K562 (cell line): ENCODE data around the gene DPEP1. TPM values are rescaled to one million over a fixed set of nuclear protein-coding genes. Genes with fewer than 3 reads are reported as not detected.

Experiments used
- ATAC-seq: fragments of 200-7000 bp; cut with Tn5 transposase; 3 replicates; pipeline ENCODE4 v1.9.1; 2020; ENCODE audit warnings: moderate library complexity
- BruUV-seq: library from RNA; stranded (reverse); fragments of 400-500 nt; replicated peaks from 2 replicates; lab custom pipeline; 2021; lab: Mats Ljungman, UMichigan
- CTCF ChIA-PET: fragments of 300-600 bp; formaldehyde crosslinking; extraction: SDS; loops from one replicate; lab custom pipeline; 2021; ENCODE audit warnings: low intra/inter-chr PET ratio; lab: Yijun Ruan, JAX
- POLR2A ChIA-PET: fragments of 300-600, 350-650 bp; sonication (Branson Sonifier 250); formaldehyde crosslinking; extraction: SDS; loops from one replicate; lab custom pipeline; 2021; ENCODE audit warnings: antibody characterized with exemption, inconsistent platforms; lab: Yijun Ruan, JAX
- DNase-seq, 4 experiments: peaks; one replicate each; pipeline versions ENCODE4 v3.0.0 to v3.0.0-alpha.2; 2011 to 2018; ENCODE audit warnings: low spot score in 3 of 4, mixed read lengths in 3 of 4; ENCODE audit errors: extremely low read depth in 1 of 4
- FAIRE-seq: peaks from 2 replicates; lab custom pipeline; 2011; peaks lifted over from hg19 to GRCh38; lab: Jason Lieb, UNC
- H2AFZ ChIP-seq: 2 replicates; pipeline ENCODE4 v1.6.0; 2011; ENCODE audit warnings: low read depth, low read length, control low read depth, inconsistent platforms
- H3K27ac ChIP-seq: fragments of 200-600 bp; 3 replicates; pipeline ENCODE4 v1.8.0; 2011; ENCODE audit warnings: low read depth, mild to moderate bottlenecking, control low read depth, inconsistent platforms, low read length, moderate library complexity, mixed read lengths; ENCODE audit errors: extremely low read depth
- H3K27me3 ChIP-seq, 2 experiments: fragments of 300-600 bp in 1 of 2; 2 replicates in 1 of 2; 3 replicates in 1 of 2; pipeline versions ENCODE4 v1.6.0 to v1.8.0; 2011; ENCODE audit warnings: inconsistent platforms in 2 of 2, low read length in 2 of 2, mild to moderate bottlenecking in 1 of 2, mixed read lengths in 1 of 2, moderate library complexity in 1 of 2; ENCODE audit not compliant: control insufficient read depth in 2 of 2, insufficient read depth in 2 of 2
- H3K36me3 ChIP-seq: fragments of 300-600 bp; 3 replicates; pipeline ENCODE4 v1.8.0; 2011; ENCODE audit warnings: mild to moderate bottlenecking, low read length, inconsistent platforms; ENCODE audit not compliant: control insufficient read depth, insufficient read depth
- H3K4me1 ChIP-seq, 2 experiments: fragments of 200-600 bp in 1 of 2; replicated peaks in 1 of 2; 2 replicates in 1 of 2; 3 replicates in 1 of 2; pipeline versions ENCODE4 v1.5.1 to v1.8.0; 2011; ENCODE audit warnings: inconsistent platforms in 2 of 2, low read length in 2 of 2, mild to moderate bottlenecking in 1 of 2, mixed read lengths in 1 of 2, moderate library complexity in 1 of 2; ENCODE audit not compliant: control insufficient read depth in 2 of 2, insufficient read depth in 2 of 2
- H3K4me2 ChIP-seq: 2 replicates; pipeline ENCODE4 v1.6.1; 2011; ENCODE audit warnings: low read length, control low read depth, inconsistent platforms, mixed read lengths; ENCODE audit not compliant: insufficient read depth
- H3K4me3 ChIP-seq: fragments of 200-600 bp; sonication (generic), shearing (Covaris generic); 2 replicates; pipeline ENCODE4 v1.5.1; 2016; ENCODE audit warnings: control low read depth, inconsistent platforms
- H3K79me2 ChIP-seq: fragments of 200-600 bp; 3 replicates; pipeline ENCODE4 v1.8.0; 2011; ENCODE audit warnings: low read length, inconsistent platforms; ENCODE audit not compliant: control insufficient read depth, insufficient read depth
- H3K9ac ChIP-seq, 2 experiments: 2 replicates each; pipeline versions ENCODE4 v1.6.0 to v1.6.1; 2011; ENCODE audit warnings: low read depth in 2 of 2, low read length in 2 of 2, control low read depth in 1 of 2, inconsistent platforms in 1 of 2, mild to moderate bottlenecking in 1 of 2, mixed read lengths in 1 of 2; ENCODE audit not compliant: insufficient read depth in 1 of 2
- H3K9me1 ChIP-seq: one replicate; pipeline ENCODE4 v1.6.0; 2011; ENCODE audit warnings: inconsistent platforms, mild to moderate bottlenecking, low read length, moderate library complexity; ENCODE audit not compliant: control insufficient read depth, insufficient read depth
- H3K9me3 ChIP-seq: replicated peaks from 2 replicates; pipeline ENCODE4 v1.5.1; 2011; ENCODE audit warnings: low read depth, low read length, inconsistent platforms; ENCODE audit not compliant: control insufficient read depth, insufficient read depth
- H4K20me1 ChIP-seq: replicated peaks from 2 replicates; pipeline ENCODE4 v1.6.1; 2011; ENCODE audit warnings: low read length, inconsistent platforms, mixed read lengths; ENCODE audit not compliant: control insufficient read depth, insufficient read depth
- ARID1B ChIP-seq: fragments of 450-650 bp; IDR thresholded peaks from 2 replicates; pipeline ENCODE4 v1.6.1; 2016; ENCODE audit warnings: antibody characterized with exemption, mild to moderate bottlenecking, inconsistent platforms
- FIP1L1 ChIP-seq: fragments of 200-400 bp; formaldehyde crosslinking; IDR thresholded peaks from 2 replicates; pipeline ENCODE4 v1.6.1; 2018; ENCODE audit warnings: mild to moderate bottlenecking, low read depth, low read length; ENCODE audit not compliant: poor library complexity, severe bottlenecking
- HNRNPLL ChIP-seq: fragments of 200-400 bp; formaldehyde crosslinking; IDR thresholded peaks from 2 replicates; pipeline ENCODE4 v1.6.1; 2017; ENCODE audit warnings: low read length, low read depth, mild to moderate bottlenecking; ENCODE audit not compliant: poor library complexity, severe bottlenecking
- HNRNPUL1 ChIP-seq: fragments of 200-400 bp; formaldehyde crosslinking; IDR thresholded peaks from 2 replicates; pipeline ENCODE4 v1.6.1; 2017; ENCODE audit warnings: low read length
- MCM2 ChIP-seq: fragments of 450-650 bp; IDR thresholded peaks from 2 replicates; pipeline ENCODE4 v1.6.1; 2017; ENCODE audit warnings: low read depth, mild to moderate bottlenecking
- MXD1 ChIP-seq: fragments of 250-450 bp; sonication (Bioruptor Pico); IDR thresholded peaks from 2 replicates; pipeline ENCODE4 v1.8.0; 2021; ENCODE audit warnings: borderline replicate concordance, mild to moderate bottlenecking, moderate library complexity; ENCODE audit not compliant: poor library complexity, severe bottlenecking
- NUFIP1 ChIP-seq: fragments of 450-650 bp; IDR thresholded peaks from 2 replicates; pipeline ENCODE4 v1.6.1; 2018; ENCODE audit not compliant: partially characterized antibody
- POLR2A ChIP-seq: fragments of 450-650 bp; conservative IDR thresholded peaks from 2 replicates; pipeline ENCODE4 v1.6.1; 2016
- POLR2G ChIP-seq: fragments of 200-400 bp; formaldehyde crosslinking; IDR thresholded peaks from 2 replicates; pipeline ENCODE4 v1.6.1; 2017; ENCODE audit warnings: low read depth, mild to moderate bottlenecking, antibody characterized with exemption, low read length, moderate library complexity
- PTRF ChIP-seq: fragments of 450-650 bp; IDR thresholded peaks from 2 replicates; pipeline ENCODE4 v1.6.1; 2016; ENCODE audit warnings: mild to moderate bottlenecking, missing genetic modification characterization, missing compliant biosample characterization
- RB1 ChIP-seq: fragments of 450-650 bp; IDR thresholded peaks from 2 replicates; pipeline ENCODE4 v1.6.1; 2017; ENCODE audit warnings: low read depth, mild to moderate bottlenecking
- SREBF1 ChIP-seq: fragments of 150-350 bp; IDR thresholded peaks from 2 replicates; pipeline ENCODE4 v1.6.1; 2014; ENCODE audit warnings: antibody characterized with exemption, low read depth, low read length, borderline replicate concordance
- YBX1 ChIP-seq: fragments of 450-650 bp; IDR thresholded peaks from 2 replicates; pipeline ENCODE4 v1.7.1; 2016; ENCODE audit warnings: mild to moderate bottlenecking
- WGBS: fragments of 100-300 bp; shearing (Covaris generic); methylation state at CpG from one replicate; pipeline ENCODE4 v1.1.6; 2016; ENCODE audit warnings: low coverage, mixed read lengths; ENCODE audit not compliant: insufficient coverage; ENCODE audit errors: missing lambda C conversion rate; 5-methylcytosine and 5-hydroxymethylcytosine counted together
- in situ Hi-C: fragments of 300-500 bp; cut with MboI; formaldehyde crosslinking; loops from 4 replicates; pipeline ENCODE4 v1.15.0; 2018; ENCODE audit warnings: inconsistent platforms, mixed read lengths
- intact Hi-C: fragments of 100-400 bp; cut with micrococcal nuclease; formaldehyde crosslinking; loops from 2 replicates; pipeline ENCODE4 v1.14.2; 2022
- polyA plus RNA-seq, 8 experiments: library from polyadenylated mRNA; depleted of rRNA in 4 of 8; stranded (reverse) in 5 of 8; unstranded in 3 of 8; fragments of >200 nt; fragmentation: Nextera tagmentation in 2 of 8; fragmentation: Illumina TruSeq in 1 of 8; extraction: Ambion mirVana in 2 of 8; extraction: Trizol in 1 of 8; gene quantifications; 2 replicates each; pipeline versions ENCODE4 v1.2.1 to v1.2.3, GENCODE V29; 2011 to 2014; ENCODE audit warnings: inconsistent platforms in 1 of 8, missing spikeins in 1 of 8
- total RNA-seq, 7 experiments: library from RNA; depleted of rRNA in 6 of 7; stranded (reverse); fragments of >200 nt in 6 of 7; fragmentation: Illumina TruSeq in 2 of 7; extraction: Trizol in 2 of 7; gene quantifications; 2 replicates each; pipeline versions ENCODE4 v1.2.1 to v1.2.3, GENCODE V29; 2011 to 2021; ENCODE audit warnings: low replicate concordance in 1 of 7
- TF ChIP-seq, protein P1 (sequence below): fragments of 450-650 bp; formaldehyde crosslinking; IDR thresholded peaks from 2 replicates; pipeline ENCODE4 v1.4.0; 2020; ENCODE audit warnings: mild to moderate bottlenecking, moderate library complexity

Gene DPEP1
- total and polyA plus RNA-seq, 9 of the 15 experiments (the other 6 are each of a cell fraction or from before 2014, with no cell fraction given), result 0.14 to 0.31 (median 0.20) TPM; not detected in 6

DNA sequence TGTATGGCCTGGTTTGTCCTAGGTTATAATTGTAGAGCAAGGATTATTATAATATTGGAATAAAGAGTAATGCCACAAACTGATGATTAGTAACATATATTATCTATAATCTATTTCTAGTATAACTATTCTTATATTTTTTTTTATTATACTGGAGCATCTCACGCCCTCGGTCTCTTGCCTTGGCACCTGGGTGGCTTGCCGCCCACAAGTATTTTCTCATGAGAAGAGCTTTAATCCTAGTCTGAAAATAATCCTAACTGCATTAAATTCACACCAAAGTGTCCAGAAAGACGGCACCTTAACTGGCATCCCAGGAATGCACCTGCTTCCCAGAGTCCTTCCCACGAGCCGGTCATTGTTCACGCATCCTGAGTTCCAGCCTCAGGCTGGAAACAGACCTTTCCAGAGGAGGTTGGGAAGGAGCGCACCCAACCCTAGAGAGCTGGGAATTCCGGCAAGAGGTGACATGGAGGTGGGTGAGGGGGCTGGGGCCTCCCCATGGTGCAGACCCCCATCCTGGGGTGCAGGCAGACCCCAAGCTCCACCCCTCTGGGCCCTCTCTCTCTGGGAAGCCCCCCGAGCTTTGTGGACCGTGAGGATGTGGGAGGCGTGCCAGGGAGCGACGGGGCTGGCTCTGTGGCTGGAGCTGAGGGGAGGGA lies 28.1 kb downstream of the DPEP1 start (continued):
- TF ChIP-seq, protein P1, sequence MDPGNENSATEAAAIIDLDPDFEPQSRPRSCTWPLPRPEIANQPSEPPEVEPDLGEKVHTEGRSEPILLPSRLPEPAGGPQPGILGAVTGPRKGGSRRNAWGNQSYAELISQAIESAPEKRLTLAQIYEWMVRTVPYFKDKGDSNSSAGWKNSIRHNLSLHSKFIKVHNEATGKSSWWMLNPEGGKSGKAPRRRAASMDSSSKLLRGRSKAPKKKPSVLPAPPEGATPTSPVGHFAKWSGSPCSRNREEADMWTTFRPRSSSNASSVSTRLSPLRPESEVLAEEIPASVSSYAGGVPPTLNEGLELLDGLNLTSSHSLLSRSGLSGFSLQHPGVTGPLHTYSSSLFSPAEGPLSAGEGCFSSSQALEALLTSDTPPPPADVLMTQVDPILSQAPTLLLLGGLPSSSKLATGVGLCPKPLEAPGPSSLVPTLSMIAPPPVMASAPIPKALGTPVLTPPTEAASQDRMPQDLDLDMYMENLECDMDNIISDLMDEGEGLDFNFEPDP (CRISPR knock-in tag), result no peak
- TF ChIP-seq MCM2, result no peak
- no peak for TF ChIP-seq NUFIP1
- no peak for TF ChIP-seq YBX1
- TF ChIP-seq RB1, result no peak
- no peak for TF ChIP-seq FIP1L1

DNA sequence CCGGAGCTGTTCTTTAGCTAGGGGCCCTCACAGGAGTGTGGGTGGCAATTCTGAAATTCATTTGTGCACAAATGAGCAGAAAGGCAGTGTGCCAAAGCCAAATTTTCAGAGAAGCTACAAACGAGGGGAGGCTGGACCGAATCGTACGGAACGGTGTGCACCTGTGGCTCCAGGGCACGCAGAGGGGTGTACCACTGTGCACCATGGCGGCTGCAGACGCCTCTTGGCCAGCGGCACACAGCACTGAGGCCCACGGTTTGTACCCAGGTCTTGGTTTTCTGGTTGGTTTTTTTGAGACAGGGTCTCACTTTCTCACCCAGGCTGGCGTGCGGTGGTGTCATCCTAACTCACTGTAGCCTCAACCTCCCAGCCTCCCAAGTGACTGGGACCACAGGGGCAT lies 29.1 kb downstream of the DPEP1 start:
- no peak overlapping the region for H2AFZ ChIP-seq
- H3K79me2 ChIP-seq, result no peaks in the 10 kb centered on the region; the same call in 2 of the 3 replicates
- no TSS peak for BruUV-seq
- H3K27me3 ChIP-seq, result no peaks in the 10 kb centered on the region
- H4K20me1 ChIP-seq, result no peaks in the 10 kb centered on the region
- H3K4me3 ChIP-seq, result no peak overlapping the region
- ChIA-PET POLR2A (interaction anchor here (0.6 to 1.6 kb wide), 7 partner anchors 9 to 402 kb away, joined by 3 to 7 read pairs (median 5); no protein-coding TSS in a partner anchor), CTCF (interaction anchor here (0.6 kb wide), 1 partner anchor 43 kb away, joined by 3 read pairs; no protein-coding TSS in a partner anchor)
- FAIRE-seq (no peak), DNase-seq (no peak), ATAC-seq (no peak)
- H3K27ac ChIP-seq, result no peak overlapping the region
- H3K4me1 ChIP-seq, result peaks cover 0 to 49% of the 10 kb centered on the region in 2 experiments; a peak in 3 of 5 replicates
- peaks cover 26% of the 10 kb centered on the region; the same call in 2 of the 3 replicates for H3K36me3 ChIP-seq
- in situ Hi-C loops (no loop called here), intact Hi-C loops (loop anchor here (10.0 kb wide), 1 partner anchor 68 kb away; the partner anchor contains the start of gene CPNE7)
- H3K4me2 ChIP-seq, result no peak overlapping the region
- H3K9me3 ChIP-seq, result no peaks in the 10 kb centered on the region
- 36% methylated on average over 12 of the region's 13 CpGs for WGBS
- H3K9ac ChIP-seq, result peak overlapping the region in 1 of 2 experiments; percentile 37; a peak in 2 of 4 replicates
- no peaks in the 10 kb centered on the region for H3K9me1 ChIP-seq
- TF ChIP-seq POLR2A (no peak), POLR2G (peak; percentile 42; the same call in 1 of the 2 replicates), HNRNPUL1 (no peak), HNRNPLL (no peak), MXD1 (CRISPR knock-in tag) (no peak), PTRF (tag) (no peak), ARID1B (no peak), SREBF1 (no peak)
